Fibroblast of gingiva (primary cell): Measurements from ENCODE around the gene SYP.

Experiments used
- DNase-seq: peaks from one replicate; pipeline ENCODE4 v3.0.0-alpha.2; 2011; ENCODE audit warnings: low read depth

The SYP gene

GRCh38 chrX:49199906-49200771 is at the start of gene SYP:
Gene SYP, minus strand, starts transcription at chrX:49200193. Its CDS starts 7 bp downstream, at chrX:49200186.
- DNase-seq, result peak; percentile 78

- DNase-seq, result no peak
Measured at GRCh38 chrX:49249616-49250015, 49.6 kb upstream of the SYP start.

GRCh38 chrX:49249071-49249470 is 49.1 kb upstream of the SYP start:
- no peak for DNase-seq

- DNase-seq, result no peak
Measured at GRCh38 chrX:49247916-49248811, 48.2 kb upstream of the SYP start.

- DNase-seq, result no peak
Measured at GRCh38 chrX:49247346-49247745, 47.4 kb upstream of the SYP start.

- no peak for DNase-seq
Measured at GRCh38 chrX:49246541-49246940, 46.5 kb upstream of the SYP start.

GRCh38 chrX:49244207-49244606 is 44.2 kb upstream of the SYP start:
- DNase-seq, result no peak

GRCh38 chrX:49243166-49243565 is 43.2 kb upstream of the SYP start:
- DNase-seq, result no peak

- no peak for DNase-seq
Measured at GRCh38 chrX:49242545-49243066, 42.6 kb upstream of the SYP start.

- DNase-seq, result no peak
Measured at GRCh38 chrX:49238735-49239134, 38.7 kb upstream of the SYP start.

- DNase-seq, result no peak
Measured at GRCh38 chrX:49237060-49237459, 37.1 kb upstream of the SYP start.

- no peak for DNase-seq
Measured at GRCh38 chrX:49233887-49234555, 34.0 kb upstream of the SYP start.

- no peak for DNase-seq
Measured at GRCh38 chrX:49233176-49233575, 33.2 kb upstream of the SYP start, which contains the start of gene CACNA1F. Gene CACNA1F, minus strand, starts transcription at chrX:49233340. Its CDS starts 31 bp downstream, at chrX:49233309.

- no peak for DNase-seq
Measured at GRCh38 chrX:49232525-49232924, 32.5 kb upstream of the SYP start.

- no peak for DNase-seq
Measured at GRCh38 chrX:49231333-49232000, 31.5 kb upstream of the SYP start.

GRCh38 chrX:49230500-49231232 is 30.7 kb upstream of the SYP start:
- DNase-seq, result no peak

- no peak for DNase-seq
Measured at GRCh38 chrX:49228185-49228584, 28.2 kb upstream of the SYP start.

- no peak for DNase-seq
Measured at GRCh38 chrX:49227726-49228125, 27.7 kb upstream of the SYP start.

- no peak for DNase-seq
Measured at GRCh38 chrX:49226946-49227345, 27.0 kb upstream of the SYP start.

- DNase-seq, result no peak
Measured at GRCh38 chrX:49225858-49226257, 25.9 kb upstream of the SYP start.

- DNase-seq, result no peak
Measured at GRCh38 chrX:49221868-49222267, 21.9 kb upstream of the SYP start.
